Suprapubic skin (tissue), 3 donors: ENCODE data around the gene VWA5B2.

Experiments used
- CTCF ChIP-seq, 2 donors: fragments of 200-600 bp in 1 of 2; fragments of 450-650 bp in 1 of 2; sonication (generic) in 1 of 2; IDR thresholded peaks; one replicate each; pipeline ENCODE4 v1.5.1; 2016 to 2019; ENCODE audit warnings: antibody characterized with exemption in 2 of 2, mild to moderate bottlenecking in 1 of 2, moderate library complexity in 1 of 2
- EP300 ChIP-seq: sonication (generic); formaldehyde crosslinking; IDR thresholded peaks from one replicate; pipeline ENCODE4 v1.6.1; 2017; ENCODE audit warnings: antibody characterized with exemption
- POLR2A ChIP-seq, 2 donors: fragments of 450-650 bp; IDR thresholded peaks; one replicate each; pipeline ENCODE4 v1.6.1; 2017; ENCODE audit warnings: antibody characterized with exemption in 2 of 2, mild to moderate bottlenecking in 2 of 2, moderate library complexity in 2 of 2

GRCh38 chr3:184185461-184186183 lies 43.8 kb upstream of the VWA5B2 start:
- no peak for TF ChIP-seq CTCF (IDR thresholded peaks at IDR 0.05)
- TF ChIP-seq POLR2A (IDR thresholded peaks at IDR 0.05), result no peak
- no peak for TF ChIP-seq EP300
